GM21717 (cell line): ENCODE data around the gene NID2.

Source experiments
- ATAC-seq: cut with Tn5 transposase; IDR thresholded peaks from one replicate; pipeline ENCODE4 v1.9.1; 2021; ENCODE audit warnings: mild to moderate bottlenecking, moderate library complexity; ENCODE audit not compliant: unreplicated experiment

Gene NID2

DNA sequence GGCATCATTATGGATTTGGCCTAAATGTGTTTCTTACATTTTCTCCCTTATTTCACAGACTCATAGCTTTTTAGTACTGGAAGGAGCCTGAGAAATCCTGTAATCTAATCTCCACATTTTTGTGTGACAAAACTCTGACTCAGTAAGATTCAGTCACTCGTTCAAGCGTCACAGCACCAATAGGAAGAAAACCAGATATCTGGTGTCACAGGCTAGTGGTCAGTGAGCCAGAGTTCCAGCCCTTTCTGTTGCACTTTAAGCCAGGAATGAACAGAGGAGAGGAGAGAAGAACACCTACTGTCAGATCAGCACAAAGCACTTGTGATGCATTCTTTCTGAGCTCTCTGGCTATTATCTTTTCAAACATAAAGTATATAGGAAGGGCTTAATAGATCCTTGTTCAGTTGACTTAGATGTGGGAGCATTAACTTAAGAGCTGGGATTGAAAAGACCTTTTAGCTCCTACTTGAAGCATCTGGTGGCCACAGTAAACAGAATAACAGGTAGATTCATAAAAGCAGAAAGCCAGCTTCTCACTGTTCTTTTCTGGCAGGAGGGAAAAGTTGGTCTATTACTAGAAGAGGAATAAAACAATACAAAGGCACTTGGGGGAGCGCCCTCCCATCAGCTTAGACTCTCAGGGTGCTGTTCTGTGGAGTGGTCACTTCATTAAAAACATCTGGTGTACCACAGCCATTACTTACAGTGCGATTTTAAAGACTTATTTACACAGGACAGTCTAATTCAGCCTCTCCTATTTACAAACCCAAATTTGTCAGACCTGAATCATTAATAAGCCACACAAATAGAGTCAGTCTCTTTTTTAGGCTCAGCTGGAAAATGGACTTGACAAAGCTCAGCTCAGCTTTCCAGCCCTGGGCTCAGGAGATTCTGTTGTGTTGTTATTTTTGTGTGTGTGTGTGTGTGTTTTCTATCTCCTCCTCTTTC lies 12.2 kb upstream of the NID2 start:
- ATAC-seq: no peak

- ATAC-seq: no peak
These were observed 11.4 kb upstream of the NID2 start for GRCh38 chr14:52080158-52080800.

- ATAC-seq: no peak
These were observed 10.5 kb upstream of the NID2 start for GRCh38 chr14:52079239-52079959.

DNA sequence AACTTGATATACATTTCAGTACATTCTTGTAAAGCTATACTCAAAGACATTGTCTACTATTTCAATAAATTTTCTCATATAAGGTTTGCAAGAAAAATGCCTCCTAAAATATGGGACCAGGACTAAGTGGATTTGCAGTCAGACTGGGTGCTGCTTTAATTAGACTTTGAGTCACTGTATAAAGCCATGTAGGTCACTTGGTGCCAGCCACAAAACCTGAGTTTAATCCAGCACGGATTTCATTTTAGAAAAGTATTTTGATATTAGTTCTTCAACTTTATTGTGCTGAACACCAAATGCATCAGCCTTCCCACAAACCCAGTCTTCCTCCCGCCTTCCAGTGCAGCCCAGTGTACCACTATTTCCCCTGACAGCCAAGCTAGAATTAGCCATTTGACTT lies 9.9 kb upstream of the NID2 start:
- ATAC-seq: no peak

GRCh38 chr14:52078095-52078531 lies 9.3 kb upstream of the NID2 start:
- no peak for ATAC-seq

DNA sequence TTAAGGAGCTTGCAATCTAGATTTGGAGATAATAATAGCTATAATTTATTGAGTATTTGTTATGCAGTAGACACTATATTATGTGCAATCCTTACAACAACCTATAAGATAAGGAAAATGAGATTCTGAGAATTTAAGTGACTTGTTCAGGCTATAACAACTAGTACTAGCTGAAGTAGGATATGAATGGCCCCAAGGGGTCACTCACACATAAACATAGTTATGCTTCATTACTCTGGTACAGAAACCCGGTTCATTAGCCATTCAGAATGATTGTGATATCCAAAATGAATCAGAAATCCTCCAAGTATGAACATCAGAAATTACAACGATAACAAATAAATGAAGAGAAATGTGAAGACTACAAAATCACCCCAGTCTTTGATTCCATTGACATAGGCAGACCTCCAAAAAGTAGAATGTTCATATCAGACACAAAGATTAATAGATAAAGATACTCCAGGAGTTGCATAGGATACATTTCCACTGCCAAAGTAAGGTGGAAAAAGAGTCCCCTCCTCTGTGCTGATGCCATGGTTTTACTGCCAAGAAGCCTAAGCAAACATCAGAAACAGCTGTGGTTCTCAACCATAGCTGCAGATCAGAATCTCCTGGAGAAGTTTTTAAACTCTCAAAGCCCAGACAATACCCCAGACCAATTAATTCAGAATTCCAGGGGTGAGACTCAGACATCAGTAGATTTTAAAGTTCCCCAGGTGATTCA lies 8.6 kb upstream of the NID2 start:
- no peak for ATAC-seq

- no peak for ATAC-seq
These were observed 7.5 kb upstream of the NID2 start for GRCh38 chr14:52076334-52076733.

DNA sequence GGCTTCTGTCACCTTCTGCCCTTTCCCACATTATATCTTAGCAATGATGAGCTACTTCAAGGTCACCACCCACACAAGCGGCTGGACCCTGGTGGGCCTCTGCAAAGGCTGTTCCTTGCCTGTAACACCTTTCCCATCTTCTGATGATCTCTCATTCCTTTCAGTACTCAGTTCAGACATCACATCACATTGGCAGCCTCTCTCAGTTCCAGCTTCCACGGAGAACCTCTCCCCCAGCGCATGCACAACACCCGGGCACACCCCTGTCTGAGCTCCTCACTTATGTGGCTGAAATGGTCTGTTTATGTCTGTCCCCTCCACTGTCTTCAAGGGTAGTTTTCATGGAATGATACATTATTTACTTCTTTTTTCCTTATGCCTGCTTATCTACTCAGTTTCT lies 6.5 kb upstream of the NID2 start:
- ATAC-seq: no peak

DNA sequence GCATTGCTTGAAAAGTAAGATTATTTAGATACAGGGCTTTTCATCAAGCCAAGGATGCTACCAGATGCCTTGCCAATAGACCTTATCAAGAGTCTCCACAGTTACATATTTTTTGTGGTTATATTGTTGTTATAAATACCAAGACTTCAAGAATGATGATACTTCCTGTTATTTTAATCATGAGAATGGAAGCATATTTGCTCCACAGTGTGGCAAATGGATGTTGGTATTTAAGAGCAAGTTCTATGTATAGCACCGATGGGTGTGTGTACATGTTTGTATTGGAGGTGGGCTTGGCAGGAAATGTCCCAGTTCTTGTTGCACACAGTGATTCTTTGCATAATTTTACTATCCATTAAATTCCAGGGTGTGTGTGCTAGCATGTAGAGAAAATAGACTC lies 4.4 kb upstream of the NID2 start:
- no peak for ATAC-seq

DNA sequence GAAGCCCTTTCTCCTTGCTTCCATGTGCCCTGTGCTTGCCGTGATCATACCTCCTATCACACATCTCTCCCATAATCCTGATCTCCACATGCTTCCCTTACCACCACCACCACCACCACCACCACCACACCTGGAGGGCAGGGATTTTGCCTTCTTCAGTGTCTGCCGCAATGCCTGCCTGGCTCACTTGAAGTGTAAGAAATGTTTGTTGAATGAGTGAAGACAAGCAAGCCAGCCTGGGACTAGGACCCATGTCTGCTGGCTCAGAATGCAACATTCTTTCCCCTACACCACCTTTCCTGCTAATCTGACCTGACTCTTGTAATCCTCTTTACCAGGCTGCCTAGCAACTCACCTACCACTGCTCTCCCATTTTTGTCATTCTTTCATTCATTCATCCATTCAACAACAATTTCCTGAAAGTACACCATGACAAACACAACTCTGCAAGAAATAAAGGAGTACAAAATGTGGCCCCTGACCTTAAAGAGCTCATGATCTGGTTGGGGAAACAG lies 3.5 kb upstream of the NID2 start:
- ATAC-seq: no peak

- no peak for ATAC-seq
These were observed 2.8 kb upstream of the NID2 start for GRCh38 chr14:52071675-52072074.

DNA sequence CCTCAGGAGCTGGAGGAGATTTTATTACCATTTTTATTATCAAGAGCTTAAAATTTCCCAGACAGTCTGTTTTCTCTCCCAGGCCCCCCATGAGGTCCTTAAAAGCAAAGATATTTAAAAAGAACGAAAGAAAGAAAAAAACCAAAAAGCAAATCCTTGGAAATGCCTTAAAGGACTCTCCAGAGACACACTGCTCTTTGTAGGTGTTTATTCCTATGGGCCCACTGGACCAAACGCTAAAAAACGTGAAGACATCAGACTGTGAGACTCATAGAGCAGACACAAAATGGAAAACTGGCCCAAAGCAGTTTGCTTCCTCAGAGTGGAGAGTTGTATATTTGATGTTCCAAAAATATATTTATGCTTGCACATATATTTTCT lies 1.2 kb upstream of the NID2 start:
- no peak for ATAC-seq

GRCh38 chr14:52069307-52070050 lies 620 bp upstream of the NID2 start:
- no peak for ATAC-seq

GRCh38 chr14:52067873-52068614 lies 815 bp downstream of the NID2 start:
- no peak for ATAC-seq

DNA sequence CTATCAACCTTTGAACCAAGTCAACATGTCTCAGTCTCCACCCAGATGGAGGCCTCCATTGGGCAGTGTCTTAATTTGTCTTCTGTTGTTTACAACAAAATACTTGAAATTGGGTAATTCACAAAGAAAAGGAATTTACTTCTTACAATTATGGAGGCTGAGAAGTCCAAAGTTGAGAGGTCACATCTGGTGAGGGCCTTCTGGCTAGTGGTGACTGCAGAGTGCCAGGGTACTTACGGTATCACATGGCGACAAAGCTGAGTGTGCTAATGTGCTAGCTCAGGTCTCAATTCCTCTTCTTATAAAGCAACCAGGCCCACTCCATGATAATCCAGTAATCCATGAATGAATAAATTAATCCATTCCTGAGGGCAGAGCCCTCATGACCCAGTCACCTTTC lies 4.7 kb downstream of the NID2 start:
- no peak for ATAC-seq

GRCh38 chr14:52063052-52063462 lies 5.8 kb downstream of the NID2 start:
- ATAC-seq: no peak

GRCh38 chr14:52061890-52062289 lies 7.0 kb downstream of the NID2 start:
- ATAC-seq: no peak

- no peak for ATAC-seq
These were observed 7.5 kb downstream of the NID2 start for GRCh38 chr14:52061390-52061789.

GRCh38 chr14:52060080-52060479 lies 8.8 kb downstream of the NID2 start:
- no peak for ATAC-seq
